Heart right ventricle (tissue), 16 donors: ENCODE results near the gene COL18A1. TPM values are rescaled to one million over a fixed set of nuclear protein-coding genes. Genes with fewer than 3 reads are reported as not detected.
A peak's percentile ranks its signal among the peaks of the same experiment; 100 is the strongest.

Experiments
- ATAC-seq, 8 donors: fragments of 200-7000 bp; cut with Tn5 transposase; one replicate each; pipeline ENCODE4 v1.9.1; 2020; ENCODE audit warnings: mild to moderate bottlenecking in 8 of 8, moderate library complexity in 8 of 8, moderate number of reproducible peaks in 1 of 8
- DNase-seq, 2 donors: peaks; one replicate each; pipeline ENCODE4 v3.0.0-alpha.2; 2020
- H3K27ac ChIP-seq, 10 donors: fragments of 200-600 bp; sonication (generic) in 2 of 10; one replicate each; pipeline versions ENCODE4 v1.5.0 to v1.8.0; 2020 to 2022; ENCODE audit warnings: mild to moderate bottlenecking in 3 of 10
- H3K27me3 ChIP-seq, 7 donors: fragments of 200-600 bp; one replicate each; pipeline ENCODE4 v1.8.0; 2021 to 2022; ENCODE audit warnings: mild to moderate bottlenecking in 2 of 7
- H3K36me3 ChIP-seq, 9 donors: fragments of 200-600 bp; sonication (generic) in 1 of 9; one replicate each; pipeline versions ENCODE4 v1.5.0 to v1.8.0; 2020 to 2022; ENCODE audit warnings: mild to moderate bottlenecking in 2 of 9
- H3K4me1 ChIP-seq, 9 donors: fragments of 200-600 bp; sonication (generic) in 1 of 9; one replicate each; pipeline versions ENCODE4 v1.5.0 to v1.8.0; 2020 to 2022; ENCODE audit warnings: mild to moderate bottlenecking in 4 of 9
- H3K4me3 ChIP-seq, 10 donors: fragments of 200-600 bp; sonication (generic) in 2 of 10; one replicate each; pipeline versions ENCODE4 v1.5.0 to v1.8.0; 2020 to 2022; ENCODE audit warnings: mild to moderate bottlenecking in 7 of 10, moderate library complexity in 2 of 10
- H3K9me3 ChIP-seq, 11 donors: fragments of 200-600 bp in 10 of 11; sonication (generic) in 2 of 11; one replicate each; pipeline versions ENCODE4 v1.5.0 to v1.8.0; 2013 to 2022; ENCODE audit warnings: mild to moderate bottlenecking in 2 of 11, control low read depth in 1 of 11, moderate library complexity in 1 of 11
- CTCF ChIP-seq, 9 donors: fragments of 200-600 bp; sonication (generic) in 2 of 9; IDR thresholded peaks; one replicate each; pipeline versions ENCODE4 v1.5.0 to v1.8.0; 2021 to 2022; ENCODE audit warnings: antibody characterized with exemption in 9 of 9, mild to moderate bottlenecking in 5 of 9, moderate library complexity in 1 of 9
- WGBS, 2 donors: extraction: QIAGEN DNeasy Blood & Tissue Kit; methylation state at CpG; one replicate each; pipeline ENCODE4 v1.1.7; 2013; ENCODE audit warnings: inconsistent platforms in 1 of 2; 5-methylcytosine and 5-hydroxymethylcytosine counted together
- intact Hi-C, 10 donors: fragments of 100-400 bp; cut with DNase I; formaldehyde crosslinking; loops; one replicate each; pipeline versions ENCODE4 v1.11.1 to v1.14.2; 2022
- polyA plus RNA-seq, 2 donors: library from polyadenylated mRNA; stranded (reverse); fragments of 200-250 nt; gene quantifications; one replicate each; pipeline ENCODE4 v1.2.3, GENCODE V29; 2013
- total RNA-seq, 10 donors: library from RNA; stranded (reverse); fragmentation: NEBNext Ultra II Directional in 3 of 10; extraction: Animal tissue kit (Norgen Biotek cat#: 25700) in 3 of 10; gene quantifications; one replicate each; pipeline versions ENCODE4 v1.2.1 to v1.2.4, GENCODE V29; 2021 to 2023
- donor health status: Arrhythmogenic right ventricular cardiomyopathy.
- donor health status: ischemic (EF 13 %, LVEDD 7.1; RV severe dilation, severe dysfunction).
- donor health status: healthy with polysubstance abuse.
- donor health status: DM: no; HTN: yes; CAD: no.
- donor health status: DM: no; HTN: no; CAD: no.
- donor health status: ischemic (EF 25% LVEDD 6.9; RV normal size, moderate dysfunction).
- donor health status: ischemic (EF 25% LVEDD 5.7; RV mildly dilated, moderate dysfunction).
- donor health status: healthy.
- donor health status: DM: yes; HTN: yes; CAD: no.
- donor health status: Ischemic cardiomyopathy.
- donor health status: ischemic (EF 35%, LVEDD 5.7; RV mildly dilated, moderate dysfunction).
- donor health status: nonischemic (EF 11% LVEDD 7.7; RV severe dilation, severe dysfunction).
- donor health status: DM: yes; HTN: yes; CAD: no.
- donor health status: PGD.
- donor health status: ischemic (EF 29% LVEDD 5.4; RV normal size, mild dysfunction).
- donor health status: nonischemic (EF 23%, LVEDD 6.1; RV moderate dilation, normal function).

COL18A1 gene
- total and polyA plus RNA-seq, 12 donors = 33.7 to 87.1 (median 52.6) TPM

GRCh38 chr21:45537111-45537745 lies 132.3 kb downstream of the COL18A1 start:
- H3K4me1 ChIP-seq = peaks cover 0 to 49% (median 23%) of the 10 kb centered on the region in 9 donors
- H3K36me3 ChIP-seq = peaks cover 0 to 5% (median 0%) of the 10 kb centered on the region in 9 donors
- no peaks in the 10 kb centered on the region for H3K9me3 ChIP-seq
- H3K27ac ChIP-seq = no peak overlapping the region
- TF ChIP-seq CTCF (IDR thresholded peaks at IDR 0.05) = no peak
- no peaks in the 10 kb centered on the region for H3K27me3 ChIP-seq
- no peak overlapping the region for H3K4me3 ChIP-seq
- intact Hi-C loops = no loop called here
- no peak for DNase-seq
- no peak for ATAC-seq
- 93 to 96% methylated on average over 36 to 37 of the region's 37 CpGs for WGBS, 2 donors

DNA sequence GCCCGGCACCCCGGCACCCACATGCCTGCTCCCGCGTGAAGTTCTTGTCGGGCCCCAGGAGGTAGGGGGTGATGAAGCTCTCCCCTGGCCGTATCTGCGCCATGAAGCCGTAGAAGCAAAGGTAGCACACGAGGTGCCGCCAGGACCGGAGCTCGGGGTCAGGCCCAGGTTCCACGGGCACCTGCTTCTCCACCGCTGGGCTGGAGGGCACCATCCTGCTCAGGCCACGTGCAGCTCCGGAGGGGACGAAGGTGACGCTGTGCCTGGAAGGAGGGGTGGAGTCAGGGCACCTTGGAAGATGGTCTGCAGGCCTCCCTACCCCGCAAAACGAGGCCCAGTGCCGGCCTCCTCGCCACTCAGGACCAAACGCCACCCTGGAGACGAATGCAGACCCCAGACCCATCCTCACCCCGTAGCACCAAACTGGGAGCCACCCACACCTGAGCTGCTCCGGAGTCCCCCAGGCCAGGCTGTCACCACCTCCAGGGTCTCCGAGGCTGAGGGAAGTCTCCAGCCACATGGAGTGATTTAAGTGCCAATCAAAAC lies 132.9 kb downstream of the COL18A1 start:
- Histone ChIP-seq H3K4me3 (no peak overlapping the region), H3K9me3 (no peaks in the 10 kb centered on the region), H3K4me1 (peaks cover 0 to 47% (median 25%) of the 10 kb centered on the region in 9 donors), H3K36me3 (peaks cover 0 to 5% (median 0%) of the 10 kb centered on the region in 9 donors), H3K27me3 (no peaks in the 10 kb centered on the region), H3K27ac (no peak overlapping the region)
- 91 to 95% methylated on average over 27 of the region's 27 CpGs for whole genome bisulfite sequencing, 2 donors
- DNase-seq (no peak), ATAC-seq (no peak)
- TF ChIP-seq CTCF (IDR thresholded peaks at IDR 0.05) = no peak
- intact Hi-C loops = no loop called here

DNA sequence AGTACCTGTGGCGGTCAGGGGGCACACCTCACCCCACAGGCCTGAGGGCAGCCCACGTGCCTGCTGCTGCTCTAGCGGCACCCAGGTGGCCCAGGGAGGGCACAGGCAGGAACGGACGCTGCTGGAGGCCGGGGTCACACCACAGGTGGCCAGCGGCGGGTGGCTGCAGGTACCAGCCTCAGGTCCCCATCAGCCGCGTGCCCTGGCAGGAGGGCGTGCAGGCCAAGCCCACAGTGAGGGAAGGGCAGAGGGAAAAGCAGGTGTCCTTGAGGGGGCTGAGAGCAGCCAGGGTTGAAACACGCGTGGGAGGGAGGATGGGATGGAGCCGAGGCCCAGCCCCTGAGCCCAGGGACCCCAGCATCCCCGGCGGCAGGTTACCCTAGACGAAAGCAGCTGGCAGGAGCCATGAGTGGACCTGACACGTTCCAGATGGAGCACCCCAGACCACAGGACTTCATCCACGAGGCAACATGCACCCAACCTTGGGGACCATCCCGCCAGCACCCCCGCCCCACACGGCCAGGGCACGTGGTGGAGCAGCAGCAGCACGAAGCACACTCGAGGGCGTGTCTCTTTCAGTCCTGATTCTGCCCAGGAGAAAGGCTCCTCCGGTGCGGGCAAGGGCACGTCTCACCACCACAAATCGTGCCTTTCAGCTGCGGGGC lies 133.5 kb downstream of the COL18A1 start:
- Histone ChIP-seq H3K27ac (no peak overlapping the region), H3K4me3 (no peak overlapping the region), H3K27me3 (no peaks in the 10 kb centered on the region), H3K9me3 (no peaks in the 10 kb centered on the region), H3K36me3 (peaks cover 0 to 5% (median 0%) of the 10 kb centered on the region in 9 donors), H3K4me1 (peaks cover 0 to 46% (median 27%) of the 10 kb centered on the region in 9 donors)
- WGBS, 2 donors = 95% methylated on average over 31 of the region's 31 CpGs
- no peak for TF ChIP-seq CTCF (IDR thresholded peaks at IDR 0.05)
- no peak for ATAC-seq
- DNase-seq = peak in 1 of 2 donors; percentile 14
- intact Hi-C loops = no loop called here

GRCh38 chr21:45539046-45539795 lies 134.3 kb downstream of the COL18A1 start:
- 89 to 90% methylated on average over 17 of the region's 17 CpGs for WGBS, 2 donors
- DNase-seq = no peak
- H3K36me3 ChIP-seq = peaks cover 0 to 5% (median 0%) of the 10 kb centered on the region in 9 donors
- H3K27ac ChIP-seq = no peak overlapping the region
- intact Hi-C loops = no loop called here
- H3K27me3 ChIP-seq = no peaks in the 10 kb centered on the region
- no peaks in the 10 kb centered on the region for H3K9me3 ChIP-seq
- TF ChIP-seq CTCF (IDR thresholded peaks at IDR 0.05) = no peak
- H3K4me1 ChIP-seq = peaks cover 0 to 39% (median 21%) of the 10 kb centered on the region in 9 donors
- ATAC-seq = no peak
- no peak overlapping the region for H3K4me3 ChIP-seq
